CD4-positive, alpha-beta T cell treated with Interleukin-15 for 1 hour (primary cell): ENCODE measurements around the gene TEDC1.
A peak's percentile ranks its signal among the peaks of the same experiment; 100 is the strongest.

ENCODE experiments used
- DNase-seq: peaks from one replicate; pipeline ENCODE4 v3.0.0-alpha.2; 2020

TEDC1 gene

GRCh38 chr14:105458571-105458970 lies 32.5 kb upstream of the TEDC1 start:
- no peak for DNase-seq

GRCh38 chr14:105460116-105460515 lies 30.9 kb upstream of the TEDC1 start:
- no peak for DNase-seq

- no peak for DNase-seq
Measured at GRCh38 chr14:105460616-105461015, 30.4 kb upstream of the TEDC1 start.

- no peak for DNase-seq
Measured at GRCh38 chr14:105461903-105462302, 29.1 kb upstream of the TEDC1 start.

GRCh38 chr14:105464501-105464900 lies 26.5 kb upstream of the TEDC1 start:
- no peak for DNase-seq

GRCh38 chr14:105465209-105466031 lies 25.6 kb upstream of the TEDC1 start:
- no peak for DNase-seq

- DNase-seq: no peak
Measured at GRCh38 chr14:105466531-105467248, 24.4 kb upstream of the TEDC1 start.

GRCh38 chr14:105467249-105467941 lies 23.7 kb upstream of the TEDC1 start:
- no peak for DNase-seq

GRCh38 chr14:105467942-105468471 lies 23.0 kb upstream of the TEDC1 start:
- DNase-seq: no peak

GRCh38 chr14:105468621-105469241 lies 22.3 kb upstream of the TEDC1 start:
- DNase-seq: no peak

GRCh38 chr14:105469456-105470349 lies 21.3 kb upstream of the TEDC1 start:
- DNase-seq: no peak

- DNase-seq: no peak
Measured at GRCh38 chr14:105470350-105471296, 20.4 kb upstream of the TEDC1 start.

- DNase-seq: no peak
Measured at GRCh38 chr14:105471297-105471821, 19.7 kb upstream of the TEDC1 start.

GRCh38 chr14:105471823-105472485 lies 19.1 kb upstream of the TEDC1 start:
- no peak for DNase-seq

GRCh38 chr14:105472486-105472991 lies 18.5 kb upstream of the TEDC1 start:
- no peak for DNase-seq

- DNase-seq: no peak
Measured at GRCh38 chr14:105473033-105473676, 17.9 kb upstream of the TEDC1 start.

GRCh38 chr14:105473677-105474482 lies 17.2 kb upstream of the TEDC1 start:
- peak; percentile 78 for DNase-seq
